Measurements from ENCODE around the gene ERI2. TPM values are rescaled to one million over a fixed set of nuclear protein-coding genes. Genes with fewer than 3 reads are reported as not detected.
A peak's percentile ranks its signal among the peaks of the same experiment; 100 is the strongest.

Gene ERI2
- total and polyA plus RNA-seq, 2 of the 13 experiments (the other 11 are each of a cell fraction or from before 2014, with no cell fraction given) = 17.4 to 41.3 TPM

- no peak for TF ChIP-seq ZBTB4 (CRISPR knock-in tag; IDR thresholded peaks at IDR 0.05; ENCODE audit: borderline replicate concordance)
- no peak for TF ChIP-seq HIC2 (CRISPR knock-in tag; IDR thresholded peaks at IDR 0.05; ENCODE audit: low read depth)
- TF ChIP-seq ZNF775 (CRISPR knock-in tag; IDR thresholded peaks at IDR 0.05; ENCODE audit: borderline replicate concordance) = no peak
- no peak for TF ChIP-seq DMTF1 (CRISPR knock-in tag; IDR thresholded peaks at IDR 0.05)
- TF ChIP-seq ZFY (CRISPR knock-in tag; IDR thresholded peaks at IDR 0.05) = no peak
- TF ChIP-seq ZNF546 (CRISPR knock-in tag; conservative IDR thresholded peaks at IDR 0.05) = no peak
- TF ChIP-seq ZNF264 (CRISPR knock-in tag; IDR thresholded peaks at IDR 0.05) = no peak
- TF ChIP-seq BHLHE40 (IDR thresholded peaks at IDR 0.05; ENCODE audit: low read length) = no peak
- no peak for TF ChIP-seq TARDBP (CRISPR knock-in tag; IDR thresholded peaks at IDR 0.05)
- TF ChIP-seq SMAD3 (CRISPR knock-in tag; IDR thresholded peaks at IDR 0.05) = no peak
- TF ChIP-seq, protein P1, sequence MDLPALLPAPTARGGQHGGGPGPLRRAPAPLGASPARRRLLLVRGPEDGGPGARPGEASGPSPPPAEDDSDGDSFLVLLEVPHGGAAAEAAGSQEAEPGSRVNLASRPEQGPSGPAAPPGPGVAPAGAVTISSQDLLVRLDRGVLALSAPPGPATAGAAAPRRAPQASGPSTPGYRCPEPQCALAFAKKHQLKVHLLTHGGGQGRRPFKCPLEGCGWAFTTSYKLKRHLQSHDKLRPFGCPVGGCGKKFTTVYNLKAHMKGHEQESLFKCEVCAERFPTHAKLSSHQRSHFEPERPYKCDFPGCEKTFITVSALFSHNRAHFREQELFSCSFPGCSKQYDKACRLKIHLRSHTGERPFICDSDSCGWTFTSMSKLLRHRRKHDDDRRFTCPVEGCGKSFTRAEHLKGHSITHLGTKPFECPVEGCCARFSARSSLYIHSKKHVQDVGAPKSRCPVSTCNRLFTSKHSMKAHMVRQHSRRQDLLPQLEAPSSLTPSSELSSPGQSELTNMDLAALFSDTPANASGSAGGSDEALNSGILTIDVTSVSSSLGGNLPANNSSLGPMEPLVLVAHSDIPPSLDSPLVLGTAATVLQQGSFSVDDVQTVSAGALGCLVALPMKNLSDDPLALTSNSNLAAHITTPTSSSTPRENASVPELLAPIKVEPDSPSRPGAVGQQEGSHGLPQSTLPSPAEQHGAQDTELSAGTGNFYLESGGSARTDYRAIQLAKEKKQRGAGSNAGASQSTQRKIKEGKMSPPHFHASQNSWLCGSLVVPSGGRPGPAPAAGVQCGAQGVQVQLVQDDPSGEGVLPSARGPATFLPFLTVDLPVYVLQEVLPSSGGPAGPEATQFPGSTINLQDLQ (CRISPR knock-in tag; IDR thresholded peaks at IDR 0.05) = no peak
- TF ChIP-seq ZNF124 (CRISPR knock-in tag; IDR thresholded peaks at IDR 0.05) = no peak
- TF ChIP-seq BCL6 (CRISPR knock-in tag; IDR thresholded peaks at IDR 0.05) = peak; percentile 32; the same call in 1 of the 2 replicates
- no peak for TF ChIP-seq GPBP1L1 (CRISPR knock-in tag; IDR thresholded peaks at IDR 0.05)
- no peak for TF ChIP-seq ZNF44 (CRISPR knock-in tag; IDR thresholded peaks at IDR 0.05)
- no peak for TF ChIP-seq KLF16 (CRISPR knock-in tag; IDR thresholded peaks at IDR 0.05)
- TF ChIP-seq HMGA1 (CRISPR knock-in tag; conservative IDR thresholded peaks at IDR 0.05) = no peak
- TF ChIP-seq ZNF878 (CRISPR knock-in tag; IDR thresholded peaks at IDR 0.05) = no peak
- no peak for TF ChIP-seq PAX8 (CRISPR knock-in tag; IDR thresholded peaks at IDR 0.05; ENCODE audit: borderline replicate concordance)
- TF ChIP-seq KDM2A (CRISPR knock-in tag; IDR thresholded peaks at IDR 0.05; ENCODE audit: borderline replicate concordance, low read depth) = no peak
These were observed 48.7 kb upstream of the ERI2 start (continued) for GRCh38 chr16:20854963-20855362.

Measured in HepG2 (cell line).